SK-N-MC (cell line): ENCODE data around the gene MTA1.

Experiments
- EZH2 ChIP-seq: fragments of 200-600 bp; sonication (generic); IDR thresholded peaks from one replicate; pipeline ENCODE4 v1.6.1; 2017; ENCODE audit warnings: antibody characterized with exemption
- FOXP2 ChIP-seq: optimal IDR thresholded peaks from 2 replicates; pipeline ENCODE3; 2011; ENCODE audit warnings: mild to moderate bottlenecking, moderate library complexity; ENCODE audit not compliant: insufficient read depth; ENCODE audit errors: extremely low read length, control extremely low read depth

GRCh38 chr14:105480199-105480746, 60.6 kb downstream of the MTA1 start:
- TF ChIP-seq EZH2 (no peak), FOXP2 (no peak)
